Parathyroid adenoma (tissue), 2 donors: ENCODE results near the gene TMEM9.

Experiments used
- H2AFZ ChIP-seq: fragments of 300-600 bp; sonication (generic); one replicate; pipeline ENCODE4 v1.7.0; 2017; ENCODE audit warnings: antibody characterized with exemption, mild to moderate bottlenecking
- H3K27ac ChIP-seq: fragments of 300-600 bp; sonication (generic); one replicate; pipeline ENCODE4 v1.7.0; 2017
- H3K27me3 ChIP-seq: fragments of 300-600 bp; sonication (generic); one replicate; pipeline ENCODE4 v1.7.0; 2017; ENCODE audit warnings: low read length; ENCODE audit not compliant: control insufficient read depth, insufficient read depth
- H3K36me3 ChIP-seq: fragments of 300-600 bp; sonication (generic); one replicate; pipeline ENCODE4 v1.7.0; 2017; ENCODE audit warnings: low read length; ENCODE audit not compliant: control insufficient read depth, insufficient read depth
- H3K4me1 ChIP-seq: fragments of 300-600 bp; sonication (generic); one replicate; pipeline ENCODE4 v1.7.0; 2017; ENCODE audit warnings: control low read depth
- H3K4me2 ChIP-seq: fragments of 300-600 bp; sonication (generic); one replicate; pipeline ENCODE4 v1.7.0; 2017; ENCODE audit warnings: low read length
- H3K4me3 ChIP-seq: fragments of 300-600 bp; sonication (generic); one replicate; pipeline ENCODE4 v1.7.0; 2017; ENCODE audit warnings: low read depth, low read length
- H3K79me2 ChIP-seq: fragments of 300-600 bp; sonication (generic); one replicate; pipeline ENCODE4 v1.7.0; 2017; ENCODE audit warnings: control low read depth
- H3K9ac ChIP-seq: fragments of 300-600 bp; sonication (generic); one replicate; pipeline ENCODE4 v1.7.0; 2017; ENCODE audit warnings: mild to moderate bottlenecking
- H3K9me3 ChIP-seq: fragments of 300-600 bp; sonication (generic); one replicate; pipeline ENCODE4 v1.7.0; 2017; ENCODE audit warnings: low read length; ENCODE audit not compliant: control insufficient read depth
- CTCF ChIP-seq: fragments of 300-600 bp; sonication (generic); IDR thresholded peaks from one replicate; pipeline ENCODE4 v1.7.0; 2017; ENCODE audit warnings: antibody characterized with exemption, mild to moderate bottlenecking
- donor health status: primary hyperparathyroidism.

Gene TMEM9

GRCh38 chr1:201149400-201149799 lies 4.9 kb downstream of the TMEM9 start:
- no peak overlapping the region for H2AFZ ChIP-seq
- no peaks in the 10 kb centered on the region for H3K79me2 ChIP-seq
- TF ChIP-seq CTCF = peak; percentile 29
- H3K4me1 ChIP-seq = no peaks in the 10 kb centered on the region
- H3K4me3 ChIP-seq = no peak overlapping the region
- H3K27me3 ChIP-seq = no peaks in the 10 kb centered on the region
- H3K27ac ChIP-seq = no peak overlapping the region
- H3K9me3 ChIP-seq = no peaks in the 10 kb centered on the region
- no peaks in the 10 kb centered on the region for H3K36me3 ChIP-seq
- H3K9ac ChIP-seq = no peak overlapping the region
- no peak overlapping the region for H3K4me2 ChIP-seq

GRCh38 chr1:201147396-201148015 lies 6.8 kb downstream of the TMEM9 start:
- no peaks in the 10 kb centered on the region for H3K79me2 ChIP-seq

GRCh38 chr1:201146626-201147390 lies 7.5 kb downstream of the TMEM9 start:
- Histone ChIP-seq H3K36me3 (no peaks in the 10 kb centered on the region), H3K79me2 (no peaks in the 10 kb centered on the region), H3K27ac (no peak overlapping the region), H3K4me2 (no peak overlapping the region), H3K4me1 (no peaks in the 10 kb centered on the region), H2AFZ (no peak overlapping the region), H3K9ac (no peak overlapping the region), H3K9me3 (no peaks in the 10 kb centered on the region), H3K27me3 (no peaks in the 10 kb centered on the region), H3K4me3 (no peak overlapping the region)
- no peak for TF ChIP-seq CTCF

More at GRCh38 chr1:201147396-201148015, 6.8 kb downstream of the TMEM9 start:
- Histone ChIP-seq H3K4me1 (no peaks in the 10 kb centered on the region), H3K9me3 (no peaks in the 10 kb centered on the region), H3K27me3 (no peaks in the 10 kb centered on the region), H3K9ac (no peak overlapping the region), H3K36me3 (no peaks in the 10 kb centered on the region), H2AFZ (no peak overlapping the region), H3K27ac (no peak overlapping the region), H3K4me3 (no peak overlapping the region), H3K4me2 (no peak overlapping the region)
- TF ChIP-seq CTCF = no peak

GRCh38 chr1:201145816-201146215 lies 8.5 kb downstream of the TMEM9 start:
- no peak for TF ChIP-seq CTCF
- no peaks in the 10 kb centered on the region for H3K9me3 ChIP-seq
- H3K9ac ChIP-seq = no peak overlapping the region
- no peak overlapping the region for H3K4me2 ChIP-seq
- no peaks in the 10 kb centered on the region for H3K36me3 ChIP-seq
- no peak overlapping the region for H3K27ac ChIP-seq
- H3K4me3 ChIP-seq = no peak overlapping the region
- H3K4me1 ChIP-seq = no peaks in the 10 kb centered on the region
- H3K27me3 ChIP-seq = no peaks in the 10 kb centered on the region
- H3K79me2 ChIP-seq = no peaks in the 10 kb centered on the region
- H2AFZ ChIP-seq = no peak overlapping the region
